OCI-LY1 (cell line): ENCODE data around the gene CNTNAP2.

ENCODE experiments used
- H2AFZ ChIP-seq: fragments of 200-600 bp; sonication (generic), shearing (Covaris generic); 2 replicates; pipeline ENCODE4 v1.6.0; 2014; ENCODE audit warnings: antibody characterized with exemption, mild to moderate bottlenecking, low read length
- H3F3A ChIP-seq: fragments of 200-600 bp; sonication (generic), shearing (Covaris generic); 2 replicates; pipeline ENCODE4 v1.6.0; 2014; ENCODE audit warnings: mild to moderate bottlenecking, antibody characterized with exemption, low read length, moderate library complexity; ENCODE audit not compliant: insufficient read depth
- H3K27ac ChIP-seq: fragments of 200-600 bp; sonication (generic); 2 replicates; pipeline ENCODE4 v1.5.1; 2014; ENCODE audit warnings: low read length, mixed run types, mild to moderate bottlenecking, low read depth; ENCODE audit not compliant: poor library complexity, severe bottlenecking
- H3K27me3 ChIP-seq: fragments of 200-600 bp; sonication (generic); 2 replicates; pipeline ENCODE4 v1.6.0; 2014; ENCODE audit warnings: antibody characterized with exemption, mild to moderate bottlenecking, low read length, moderate library complexity; ENCODE audit not compliant: insufficient read depth
- H3K36me3 ChIP-seq: fragments of 200-600 bp; sonication (generic); 2 replicates; pipeline ENCODE4 v1.6.1; 2014; ENCODE audit warnings: mild to moderate bottlenecking, antibody characterized with exemption, low read length, moderate library complexity, mixed read lengths; ENCODE audit not compliant: insufficient read depth
- H3K4me1 ChIP-seq: fragments of 200-600 bp; sonication (generic); 2 replicates; pipeline ENCODE4 v1.5.1; 2014; ENCODE audit warnings: mild to moderate bottlenecking, low read length, moderate library complexity; ENCODE audit not compliant: insufficient read depth, severe bottlenecking
- H3K4me2 ChIP-seq: fragments of 200-600 bp; sonication (generic), shearing (Covaris generic); 2 replicates; pipeline ENCODE4 v1.6.1; 2014; ENCODE audit warnings: low read length
- H3K4me3 ChIP-seq: fragments of 200-600 bp; sonication (generic); 2 replicates; pipeline ENCODE4 v1.5.1; 2014; ENCODE audit warnings: low read length, low read depth, mild to moderate bottlenecking, mixed read lengths; ENCODE audit not compliant: poor library complexity, severe bottlenecking
- H3K79me2 ChIP-seq: fragments of 200-600 bp; shearing (Covaris generic); 2 replicates; pipeline ENCODE4 v1.6.1; 2016; ENCODE audit warnings: mixed run types, low read length, mixed read lengths; ENCODE audit not compliant: insufficient read depth
- H3K9ac ChIP-seq: fragments of 200-600 bp; sonication (generic), shearing (Covaris generic); 2 replicates; pipeline ENCODE4 v1.6.1; 2014; ENCODE audit warnings: mild to moderate bottlenecking, low read length, mixed read lengths
- H3K9me2 ChIP-seq: fragments of 200-600 bp; sonication (generic), shearing (Covaris generic); 2 replicates; pipeline ENCODE4 v1.6.1; 2014; ENCODE audit warnings: low read depth, mild to moderate bottlenecking, low read length, mixed read lengths
- H3K9me3 ChIP-seq: fragments of 200-600 bp; shearing (Covaris generic); 2 replicates; pipeline ENCODE4 v1.6.1; 2014; ENCODE audit warnings: low read length, mixed read lengths
- H4K20me1 ChIP-seq: fragments of 200-600 bp; sonication (generic), shearing (Covaris generic); 2 replicates; pipeline ENCODE4 v1.6.0; 2016; ENCODE audit warnings: mild to moderate bottlenecking, low read length; ENCODE audit not compliant: insufficient read depth
- EZH2 ChIP-seq: fragments of 200-600 bp; sonication (generic), shearing (Covaris generic); IDR thresholded peaks from 2 replicates; pipeline ENCODE4 v1.8.0; 2017; ENCODE audit warnings: borderline replicate concordance, mixed run types, mild to moderate bottlenecking, antibody characterized with exemption, low read length, moderate library complexity, mixed read lengths
- TF ChIP-seq, protein P1 (sequence below): fragments of 200-600 bp; sonication (generic), shearing (Covaris generic); IDR thresholded peaks from 2 replicates; pipeline ENCODE4 v1.5.1; 2017; ENCODE audit warnings: mild to moderate bottlenecking, antibody characterized with exemption, low read length, moderate library complexity, mixed read lengths

CNTNAP2 gene

DNA sequence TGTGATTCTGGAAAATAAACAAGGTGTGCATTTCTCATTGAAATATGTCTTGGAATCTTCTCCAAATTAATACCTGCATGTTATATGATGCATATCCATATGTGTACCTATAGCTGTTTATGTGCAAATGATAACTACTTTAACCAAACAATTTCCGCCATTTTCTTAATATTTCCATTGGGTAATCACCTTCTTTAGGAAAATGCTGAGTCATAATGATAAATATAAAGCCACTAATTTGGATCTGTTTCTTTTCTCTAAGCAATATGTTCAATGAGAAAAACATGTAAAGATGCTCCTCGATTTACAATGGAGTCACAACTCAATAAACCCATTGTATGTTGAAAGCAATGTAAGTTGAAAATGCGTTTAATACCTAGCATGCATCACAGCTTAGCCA, 574.4 kb downstream of the CNTNAP2 start:
- H3K4me3 ChIP-seq = no peak overlapping the region
- H3K4me1 ChIP-seq = peaks cover 35% of the 10 kb centered on the region
- no peaks in the 10 kb centered on the region for H4K20me1 ChIP-seq
- H3K27me3 ChIP-seq = no peaks in the 10 kb centered on the region
- no peaks in the 10 kb centered on the region for H3F3A ChIP-seq
- peak overlapping the region; percentile 98; the same call in 1 of the 2 replicates for H2AFZ ChIP-seq
- H3K9me3 ChIP-seq = peaks cover 38% of the 10 kb centered on the region
- TF ChIP-seq EZH2 = no peak
- TF ChIP-seq, protein P1, sequence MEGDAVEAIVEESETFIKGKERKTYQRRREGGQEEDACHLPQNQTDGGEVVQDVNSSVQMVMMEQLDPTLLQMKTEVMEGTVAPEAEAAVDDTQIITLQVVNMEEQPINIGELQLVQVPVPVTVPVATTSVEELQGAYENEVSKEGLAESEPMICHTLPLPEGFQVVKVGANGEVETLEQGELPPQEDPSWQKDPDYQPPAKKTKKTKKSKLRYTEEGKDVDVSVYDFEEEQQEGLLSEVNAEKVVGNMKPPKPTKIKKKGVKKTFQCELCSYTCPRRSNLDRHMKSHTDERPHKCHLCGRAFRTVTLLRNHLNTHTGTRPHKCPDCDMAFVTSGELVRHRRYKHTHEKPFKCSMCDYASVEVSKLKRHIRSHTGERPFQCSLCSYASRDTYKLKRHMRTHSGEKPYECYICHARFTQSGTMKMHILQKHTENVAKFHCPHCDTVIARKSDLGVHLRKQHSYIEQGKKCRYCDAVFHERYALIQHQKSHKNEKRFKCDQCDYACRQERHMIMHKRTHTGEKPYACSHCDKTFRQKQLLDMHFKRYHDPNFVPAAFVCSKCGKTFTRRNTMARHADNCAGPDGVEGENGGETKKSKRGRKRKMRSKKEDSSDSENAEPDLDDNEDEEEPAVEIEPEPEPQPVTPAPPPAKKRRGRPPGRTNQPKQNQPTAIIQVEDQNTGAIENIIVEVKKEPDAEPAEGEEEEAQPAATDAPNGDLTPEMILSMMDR = no peak
- H3K4me2 ChIP-seq = no peak overlapping the region
- peaks cover 8% of the 10 kb centered on the region; the same call in 1 of the 2 replicates for H3K36me3 ChIP-seq
- no peak overlapping the region for H3K9ac ChIP-seq
- no peak overlapping the region for H3K27ac ChIP-seq
- H3K9me2 ChIP-seq = no peaks in the 10 kb centered on the region
- no peaks in the 10 kb centered on the region for H3K79me2 ChIP-seq

GRCh38 chr7:146698995-146699610, 582.5 kb downstream of the CNTNAP2 start:
- Histone ChIP-seq H2AFZ (no peak overlapping the region), H3K27ac (no peak overlapping the region), H3K79me2 (no peaks in the 10 kb centered on the region), H3K4me3 (no peak overlapping the region), H3K9ac (no peak overlapping the region), H3K9me3 (peaks cover 14% of the 10 kb centered on the region; the same call in 1 of the 2 replicates), H3K27me3 (no peaks in the 10 kb centered on the region), H3F3A (no peaks in the 10 kb centered on the region), H3K4me2 (no peak overlapping the region), H3K4me1 (peaks cover 5% of the 10 kb centered on the region), H3K36me3 (no peaks in the 10 kb centered on the region), H4K20me1 (no peaks in the 10 kb centered on the region), H3K9me2 (no peaks in the 10 kb centered on the region)
- no peak for TF ChIP-seq EZH2

DNA sequence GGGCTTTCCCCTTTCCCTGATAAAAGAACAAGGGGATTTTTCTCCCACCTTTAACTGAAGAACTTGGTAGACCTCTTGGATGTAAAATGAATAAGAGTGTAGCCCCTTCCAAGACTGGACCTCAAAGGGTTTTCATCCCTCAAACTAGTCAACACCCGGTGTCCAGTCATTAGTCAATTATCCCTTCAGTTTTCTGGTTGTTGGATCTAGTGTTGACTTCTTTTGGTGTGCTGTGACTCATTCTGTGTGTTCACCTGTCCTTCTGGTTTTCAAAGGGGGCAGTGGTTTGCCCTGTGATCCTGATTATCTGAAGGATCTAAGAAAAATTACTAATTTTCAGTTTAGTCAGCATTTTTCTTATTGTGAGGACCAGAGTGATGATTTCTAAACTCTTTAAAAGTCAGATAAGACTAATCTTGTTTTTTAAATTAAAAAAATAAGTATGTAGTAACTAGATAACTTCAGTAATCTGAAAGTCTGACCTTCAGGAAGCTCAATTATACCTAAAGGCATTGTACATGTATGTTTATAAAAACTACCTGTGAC, 583.5 kb downstream of the CNTNAP2 start:
- H3K27me3 ChIP-seq = no peaks in the 10 kb centered on the region
- no peaks in the 10 kb centered on the region for H3K9me2 ChIP-seq
- no peaks in the 10 kb centered on the region for H3K36me3 ChIP-seq
- H3K9ac ChIP-seq = no peak overlapping the region
- H3K4me2 ChIP-seq = no peak overlapping the region
- H2AFZ ChIP-seq = no peak overlapping the region
- no peaks in the 10 kb centered on the region for H3K79me2 ChIP-seq
- H4K20me1 ChIP-seq = no peaks in the 10 kb centered on the region
- no peak overlapping the region for H3K27ac ChIP-seq
- TF ChIP-seq, protein P1 = no peak
- TF ChIP-seq EZH2 = no peak
- no peaks in the 10 kb centered on the region for H3F3A ChIP-seq
- H3K4me3 ChIP-seq = no peak overlapping the region
- H3K4me1 ChIP-seq = peaks cover 5% of the 10 kb centered on the region
- peaks cover 23% of the 10 kb centered on the region; the same call in 1 of the 2 replicates for H3K9me3 ChIP-seq
